Activated CD8-positive, alpha-beta memory T cell treated with anti-CD3 and anti-CD28 coated beads for 1 hour (primary cell): ENCODE measurements around the gene STARD13.

ENCODE experiments used
- DNase-seq, 2 donors: peaks; one replicate each; pipeline ENCODE4 v3.0.0-alpha.2; 2020; ENCODE audit warnings: low read depth in 1 of 2; ENCODE audit errors: extremely low read depth in 1 of 2

STARD13 gene

GRCh38 chr13:33101835-33102234 lies 183.7 kb downstream of the STARD13 start:
- DNase-seq: no peak

GRCh38 chr13:33100886-33101285 lies 184.7 kb downstream of the STARD13 start:
- no peak for DNase-seq

- no peak for DNase-seq
Measured at GRCh38 chr13:33099860-33100259, 185.7 kb downstream of the STARD13 start.

- no peak for DNase-seq
Measured at GRCh38 chr13:33096886-33097605, 188.5 kb downstream of the STARD13 start.

GRCh38 chr13:33092073-33092987 lies 193.2 kb downstream of the STARD13 start:
- no peak for DNase-seq

GRCh38 chr13:33091415-33091774 lies 194.2 kb downstream of the STARD13 start:
- no peak for DNase-seq

- no peak for DNase-seq
Measured at GRCh38 chr13:33090755-33091414, 194.7 kb downstream of the STARD13 start.

- no peak for DNase-seq
Measured at GRCh38 chr13:33089311-33089710, 196.2 kb downstream of the STARD13 start.

GRCh38 chr13:33087790-33088189 lies 197.8 kb downstream of the STARD13 start:
- DNase-seq: no peak

- no peak for DNase-seq
Measured at GRCh38 chr13:33087091-33087490, 198.5 kb downstream of the STARD13 start.

GRCh38 chr13:33083054-33083453 lies 202.5 kb downstream of the STARD13 start:
- DNase-seq: no peak

GRCh38 chr13:33081666-33082065 lies 203.9 kb downstream of the STARD13 start:
- DNase-seq: no peak

GRCh38 chr13:33080972-33081590 lies 204.5 kb downstream of the STARD13 start:
- no peak for DNase-seq

GRCh38 chr13:33079960-33080359 lies 205.6 kb downstream of the STARD13 start:
- no peak for DNase-seq

- DNase-seq: no peak
Measured at GRCh38 chr13:33078263-33078662, 207.3 kb downstream of the STARD13 start.

- DNase-seq: no peak
Measured at GRCh38 chr13:33076001-33076992, 209.3 kb downstream of the STARD13 start.

GRCh38 chr13:33073338-33073737 lies 212.2 kb downstream of the STARD13 start:
- DNase-seq: no peak

- no peak for DNase-seq
Measured at GRCh38 chr13:33072759-33073158, 212.8 kb downstream of the STARD13 start.

- DNase-seq: no peak
Measured at GRCh38 chr13:33072282-33072681, 213.3 kb downstream of the STARD13 start.

GRCh38 chr13:33070713-33071112 lies 214.8 kb downstream of the STARD13 start:
- DNase-seq: no peak
